NCI-H2107 (cell line): ENCODE data around the gene RTN4RL2.

Experiments
- DNase-seq: peaks from one replicate; lab custom pipeline; 2025; lab: John Stamatoyannopoulos, UW

RTN4RL2 gene

DNA sequence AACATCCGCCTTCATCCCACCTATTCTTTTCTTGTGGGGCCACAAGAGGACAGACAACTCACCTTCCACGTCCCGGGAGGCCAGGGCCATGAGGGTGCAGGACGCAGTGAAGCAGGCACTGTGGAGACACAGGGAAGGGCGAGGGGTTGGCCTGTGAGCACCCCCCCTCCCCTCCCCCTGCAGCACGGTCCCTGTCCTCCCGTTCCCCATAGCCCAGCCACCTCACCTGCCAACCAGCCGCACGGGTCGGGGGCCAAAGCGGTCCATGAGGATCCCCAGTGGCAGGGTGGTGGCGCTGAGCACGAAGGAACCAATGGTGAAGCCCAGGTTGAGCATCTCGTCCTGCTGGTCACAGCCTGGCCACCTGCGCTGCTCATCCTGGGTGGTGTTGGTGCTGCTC is 40.6 kb downstream of the RTN4RL2 start:
- no peak for DNase-seq

DNA sequence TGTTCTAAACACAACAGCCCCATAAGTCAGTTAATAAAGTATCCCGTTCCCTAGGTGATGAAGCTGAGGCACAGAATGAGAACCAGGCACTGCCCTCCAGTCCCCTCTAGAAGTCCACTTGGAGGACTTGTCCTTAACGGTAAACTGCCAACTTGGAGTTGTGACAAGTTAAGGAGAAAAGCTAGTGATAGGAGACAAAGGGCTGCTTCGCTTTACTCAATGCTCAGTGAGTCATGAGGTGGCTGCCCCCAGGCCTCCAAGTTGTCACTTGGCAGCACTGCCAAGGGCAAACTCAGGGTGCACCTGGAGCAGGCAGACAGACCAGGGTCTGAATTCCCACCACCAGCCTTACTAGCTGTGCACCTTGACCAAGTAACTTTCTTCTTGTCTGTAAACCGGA is 41.6 kb downstream of the RTN4RL2 start:
- DNase-seq = no peak

DNA sequence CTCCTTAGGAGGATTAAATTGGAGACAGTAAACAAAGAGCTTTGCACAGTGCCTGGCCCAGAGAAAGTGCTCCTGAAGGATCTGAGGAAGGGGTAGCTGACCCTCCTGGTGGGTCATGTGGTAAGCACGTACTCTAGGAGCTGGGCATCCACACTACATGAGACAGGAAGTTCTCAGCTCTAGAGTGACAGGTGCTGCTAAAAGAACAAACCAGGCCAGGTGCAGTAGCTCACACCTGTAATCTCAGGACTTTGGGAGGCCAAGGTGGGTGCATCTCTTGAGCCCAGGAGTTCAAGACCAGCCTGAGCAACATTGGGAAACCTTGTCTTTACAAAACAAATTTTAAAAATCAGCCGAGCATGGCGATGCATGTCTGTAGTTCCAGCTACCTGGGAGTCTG is 42.0 kb downstream of the RTN4RL2 start:
- DNase-seq = no peak

DNA sequence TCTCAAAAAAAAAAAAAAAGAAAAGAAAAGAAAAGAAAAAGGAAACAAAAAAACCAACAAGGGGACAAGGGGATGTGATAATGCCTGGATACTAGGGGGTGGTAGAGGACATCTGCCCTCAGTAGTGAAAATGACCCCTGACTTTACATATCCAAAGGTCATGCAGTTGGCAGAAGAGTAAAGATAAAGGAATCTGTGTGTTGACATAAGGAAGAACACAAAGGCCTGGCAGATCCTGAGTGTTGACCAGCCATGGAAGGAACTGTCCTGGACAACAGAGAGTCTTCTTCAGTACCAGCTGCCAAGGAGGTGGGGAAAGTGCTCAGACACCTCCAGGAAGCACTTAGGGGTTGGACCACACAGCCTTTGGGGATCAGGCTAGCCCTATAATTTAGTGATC is 42.5 kb downstream of the RTN4RL2 start:
- DNase-seq = no peak

DNA sequence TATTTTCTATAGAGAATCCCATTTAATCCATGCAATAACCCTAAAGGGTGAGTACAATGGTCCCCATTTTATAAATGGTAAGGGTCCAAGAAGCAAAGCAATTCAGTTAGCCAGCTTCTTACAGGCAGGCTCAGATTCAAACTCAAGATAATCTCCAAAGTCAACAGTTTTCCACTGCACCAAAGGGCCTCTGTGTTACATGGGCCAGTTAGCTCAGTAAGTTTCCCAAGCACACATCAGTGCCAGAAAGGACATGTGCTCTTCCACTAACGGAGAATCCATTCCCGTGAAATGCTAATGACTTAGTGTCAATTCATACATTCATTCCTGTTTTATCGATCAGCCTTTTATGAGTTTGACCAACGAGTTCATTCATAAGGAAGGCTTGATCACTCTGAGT is 44.2 kb downstream of the RTN4RL2 start:
- DNase-seq = no peak

DNA sequence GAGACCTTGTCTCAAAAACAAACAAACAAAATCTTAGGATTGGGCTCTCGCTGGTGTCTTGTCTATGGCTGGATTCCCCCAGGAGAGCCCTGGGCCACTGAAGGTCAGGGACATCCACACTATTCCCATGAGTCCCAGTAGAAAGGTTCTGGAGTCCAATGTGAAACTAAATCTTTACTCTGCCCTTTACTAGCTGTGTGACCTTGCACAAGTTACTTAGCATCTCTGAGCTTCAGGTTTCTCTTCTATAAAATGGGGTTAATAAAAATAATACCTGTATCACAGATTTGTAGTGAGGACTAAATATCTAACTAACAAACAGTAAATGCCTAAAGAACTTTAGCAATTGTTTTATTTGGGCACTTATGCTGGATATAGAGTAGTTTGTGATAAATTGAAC is 46.2 kb downstream of the RTN4RL2 start:
- no peak for DNase-seq

DNA sequence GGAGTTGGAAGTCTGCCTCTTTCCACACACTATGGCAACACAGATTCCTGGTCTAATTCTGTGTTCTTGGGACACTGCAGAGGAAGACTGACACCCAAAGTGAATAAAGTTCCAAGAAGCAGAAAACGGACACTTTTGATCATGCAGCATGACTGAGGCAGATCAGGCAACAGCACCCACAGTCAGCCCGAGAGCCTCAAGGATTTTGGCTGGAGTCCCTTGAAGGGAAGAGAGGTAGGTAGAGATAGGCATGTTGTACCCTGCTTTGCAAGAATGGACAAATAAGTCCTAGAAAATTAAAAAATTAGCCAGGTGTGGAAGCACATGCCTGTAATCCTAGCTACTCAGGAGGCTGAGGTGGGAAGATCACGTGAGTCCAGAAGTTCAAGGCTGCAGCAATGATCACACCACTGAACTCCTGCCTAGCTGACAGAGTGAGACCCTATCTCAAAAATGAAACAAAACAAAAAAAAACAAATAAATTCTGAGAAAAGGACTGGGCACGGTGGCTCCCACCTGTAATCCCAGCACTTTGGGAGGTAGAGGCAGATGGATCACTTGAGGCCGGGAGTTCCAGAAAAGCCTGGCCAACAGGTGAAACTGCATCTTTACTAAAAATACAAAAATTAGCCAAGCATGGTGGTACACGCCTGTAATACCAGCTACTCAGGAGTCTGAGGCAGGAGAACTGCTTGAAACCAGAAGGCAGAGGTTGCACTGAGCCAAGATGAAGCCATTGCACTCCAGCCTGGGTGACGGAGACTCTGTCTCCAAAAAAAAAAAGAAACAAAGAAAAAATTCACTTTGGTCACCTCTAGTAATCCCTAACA is 48.2 kb downstream of the RTN4RL2 start:
- DNase-seq = no peak

DNA sequence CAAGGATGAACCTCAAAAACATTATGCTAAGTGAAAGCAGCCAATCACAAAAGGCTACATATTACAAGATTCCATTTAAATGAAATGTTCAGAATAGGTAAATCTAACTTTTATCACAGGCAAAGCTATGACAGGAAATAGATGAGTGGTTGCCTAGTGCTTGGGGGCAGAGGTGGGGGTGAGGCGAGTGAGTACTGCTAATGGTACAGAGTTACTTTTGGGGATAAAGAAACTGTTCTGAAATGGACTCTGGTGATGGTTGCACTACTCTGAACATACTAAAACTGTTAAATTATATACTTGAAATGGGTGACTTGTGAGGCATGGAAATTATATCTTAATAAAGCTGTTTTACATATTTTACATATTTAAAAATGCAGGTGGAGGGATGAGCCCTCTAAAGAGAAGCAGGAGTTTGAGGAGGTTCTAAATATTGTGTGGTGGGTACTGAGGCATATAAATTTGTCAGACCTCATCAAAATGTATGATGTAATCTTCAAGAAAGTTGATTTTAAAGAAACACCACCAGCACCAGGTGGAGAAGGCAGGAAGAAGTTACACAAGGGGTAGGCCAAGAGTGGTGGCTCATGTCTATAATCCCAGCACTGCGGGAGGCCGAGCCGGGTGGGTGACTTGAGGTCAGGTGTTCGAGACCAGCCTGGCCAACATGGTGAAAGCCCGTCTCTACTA is 51.6 kb downstream of the RTN4RL2 start:
- DNase-seq = no peak

DNA sequence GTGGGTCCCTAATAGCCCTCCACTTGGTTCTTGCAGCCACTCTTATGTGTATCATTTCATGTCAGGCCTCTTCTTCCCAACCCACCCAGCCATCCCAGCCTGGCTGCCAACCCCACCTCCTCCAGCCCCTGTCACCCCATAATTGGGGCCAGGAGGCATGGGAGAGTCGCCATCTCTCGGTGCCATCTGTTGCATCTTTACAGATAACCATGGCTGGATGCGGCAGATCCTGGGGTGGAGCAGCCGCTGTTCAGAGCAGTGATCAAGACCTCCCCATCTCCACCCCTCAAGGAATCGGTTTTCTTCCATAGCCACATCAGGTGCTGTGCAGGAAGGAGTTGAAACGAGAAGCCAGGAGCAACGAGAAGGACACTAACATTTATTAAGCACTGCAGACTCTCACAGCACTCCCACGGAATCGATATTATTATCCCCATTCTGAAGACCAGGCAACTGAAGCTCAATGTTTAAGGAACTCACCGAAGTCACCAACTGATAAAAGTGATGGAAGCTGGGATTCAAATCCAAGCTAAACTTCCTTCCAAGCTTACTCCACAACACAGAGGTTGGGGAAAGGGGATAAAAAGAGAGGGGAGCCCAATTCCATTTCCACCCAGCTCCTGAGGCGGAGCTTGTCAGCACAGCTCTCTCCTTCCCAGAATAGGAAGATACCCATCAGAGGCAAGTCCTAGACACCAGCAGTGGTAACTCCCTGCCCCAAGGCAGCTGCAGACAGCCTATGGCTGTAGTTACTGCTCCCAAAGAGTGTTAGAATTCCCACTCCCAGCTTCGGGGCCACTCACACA is 52.5 kb downstream of the RTN4RL2 start:
- DNase-seq = no peak

DNA sequence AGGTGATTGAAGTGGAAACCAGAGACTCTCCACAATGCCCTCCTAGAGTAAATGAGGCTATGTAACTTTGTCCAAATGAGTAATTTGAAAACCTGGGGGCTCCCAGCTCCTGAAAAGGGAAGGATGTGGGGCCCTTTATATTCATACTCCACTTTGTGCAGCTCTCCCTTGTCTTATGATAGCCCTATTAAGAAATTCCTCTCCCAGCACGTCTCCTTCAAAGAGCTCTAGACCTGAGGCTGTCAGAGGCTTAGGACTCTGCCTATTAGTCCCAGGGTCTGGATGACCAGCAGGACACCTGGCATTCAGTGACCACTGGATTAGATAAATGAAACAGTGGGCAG is 53.1 kb downstream of the RTN4RL2 start:
- no peak for DNase-seq

DNA sequence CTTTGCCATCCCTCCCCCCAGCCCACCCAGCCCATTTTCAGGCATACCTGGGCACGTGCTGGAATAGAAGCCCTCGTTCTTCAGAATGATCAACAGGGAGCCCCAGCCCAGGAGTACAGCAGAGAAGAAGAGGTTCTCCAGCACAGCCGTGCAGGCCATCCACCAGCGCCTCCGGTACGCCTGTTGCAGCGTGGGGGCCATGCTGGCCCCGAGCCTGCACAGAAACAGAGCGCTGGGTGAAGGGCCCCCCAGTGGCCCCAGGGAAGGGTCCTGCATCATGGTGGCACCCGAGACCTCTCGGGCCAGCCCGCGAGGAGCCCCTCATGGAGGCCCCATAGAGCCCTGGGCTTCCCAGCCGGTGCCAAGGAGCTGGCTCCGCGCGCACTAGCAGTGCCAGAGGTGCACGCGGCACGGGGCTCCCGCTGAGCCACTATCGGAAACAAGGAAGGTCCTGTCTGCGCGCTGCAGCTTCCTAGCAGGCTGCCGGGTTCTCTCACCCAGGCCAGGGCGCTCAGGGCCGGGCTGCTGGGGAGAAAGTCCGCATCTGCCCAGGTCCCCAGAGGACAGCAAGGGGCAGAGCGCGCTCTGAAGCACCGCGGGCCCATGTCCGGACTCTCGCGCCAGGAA is 53.7 kb downstream of the RTN4RL2 start:
- DNase-seq = no peak

DNA sequence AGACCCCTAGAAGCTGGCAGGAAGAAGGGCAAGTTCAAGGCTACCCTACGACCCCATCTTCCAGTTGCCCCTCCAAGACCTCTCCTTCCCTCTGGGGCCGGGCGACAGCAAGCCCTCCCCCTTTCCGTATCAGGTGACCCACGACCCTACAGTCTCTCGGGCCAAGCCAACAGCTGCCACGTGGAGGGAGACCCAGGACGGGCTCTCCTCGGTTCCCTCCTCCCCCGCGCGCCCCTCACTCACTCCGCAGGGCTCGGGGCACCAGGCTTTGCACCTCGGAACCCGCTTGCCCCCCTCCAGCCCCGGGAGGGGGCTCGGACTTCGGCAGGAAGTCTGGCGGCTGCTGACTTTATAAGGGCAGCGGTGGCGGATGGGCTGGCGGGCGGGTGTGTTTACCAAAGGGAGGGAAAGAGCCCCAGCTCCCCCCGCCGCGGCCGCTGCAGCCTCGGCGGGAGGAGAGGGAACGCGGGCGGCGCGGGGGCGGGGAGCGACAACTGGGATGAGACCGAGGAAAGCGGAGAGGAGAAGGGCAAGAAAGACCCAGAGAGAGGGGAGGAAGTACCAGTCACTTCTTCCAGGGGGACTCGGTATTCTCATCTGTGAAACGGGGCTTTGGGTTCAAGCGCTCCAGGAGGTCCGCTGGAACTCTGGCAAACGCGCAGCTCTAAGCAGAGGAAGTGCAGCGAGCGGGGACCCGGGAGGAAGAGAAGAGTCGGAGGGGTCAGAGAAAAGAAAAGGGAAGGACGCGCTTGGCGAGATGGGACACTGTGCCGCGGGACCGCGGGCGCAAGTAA is 54.4 kb downstream of the RTN4RL2 start:
- DNase-seq = peak; percentile 28

DNA sequence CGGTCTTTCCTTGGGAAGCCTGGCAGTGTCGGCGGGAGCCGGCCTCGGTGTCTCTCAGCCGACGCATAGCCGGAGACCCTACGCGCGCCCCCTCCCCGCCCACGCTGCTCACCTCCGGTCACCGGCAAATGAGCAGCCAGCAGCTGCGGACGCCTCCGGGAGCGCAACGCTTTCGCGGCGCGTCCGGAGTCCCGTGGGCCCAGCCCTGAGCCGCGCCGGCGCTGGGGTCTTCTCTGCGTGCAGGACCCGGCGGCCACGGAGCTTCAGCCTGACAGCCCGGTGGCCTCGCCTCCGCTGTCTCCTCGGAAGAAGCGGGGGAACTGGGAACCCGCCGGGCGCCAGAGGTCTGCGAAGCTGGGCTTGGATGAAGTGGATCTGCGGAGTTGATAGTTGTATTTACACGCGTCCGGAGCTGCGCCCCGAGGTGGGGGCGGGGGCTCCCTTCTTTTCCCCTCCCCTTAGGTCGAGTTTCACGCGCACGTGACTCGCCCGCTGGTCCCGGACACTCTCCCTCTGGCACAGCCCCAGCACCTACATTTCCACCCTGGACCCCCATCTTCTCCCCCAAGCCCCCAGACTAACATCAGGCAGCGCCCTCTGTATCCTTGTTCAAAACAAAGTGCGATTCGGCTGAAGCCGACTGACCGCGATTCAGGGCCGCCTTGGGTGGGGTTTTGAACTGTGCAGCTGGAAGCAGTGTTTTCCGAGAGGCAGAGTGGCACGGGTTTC is 55.2 kb downstream of the RTN4RL2 start, which contains the start of gene SLC43A1:
SLC43A1 (minus strand) TSS at position 371 of the 729 bp plus-strand sequence. CDS start 1,591 bp downstream, outside the sequence.
- no peak for DNase-seq

DNA sequence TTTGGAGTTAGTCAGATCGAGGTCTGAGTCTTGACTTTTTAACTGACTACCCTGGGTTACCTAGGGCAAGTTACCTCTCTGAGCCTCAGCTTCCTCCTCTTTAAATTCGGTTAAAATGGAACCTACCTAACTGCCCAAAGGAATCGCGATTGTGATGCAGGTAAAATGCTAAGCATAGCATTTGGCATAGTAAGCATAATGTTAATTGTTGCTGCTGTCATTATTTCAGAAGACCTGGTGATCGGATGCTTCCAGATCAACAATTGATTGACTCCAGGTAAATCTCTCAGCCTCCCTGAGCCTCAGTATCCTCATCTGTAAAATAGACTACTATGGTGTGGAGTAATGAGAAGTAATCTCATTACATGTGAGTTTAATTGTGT is 55.7 kb downstream of the RTN4RL2 start:
- DNase-seq = no peak

DNA sequence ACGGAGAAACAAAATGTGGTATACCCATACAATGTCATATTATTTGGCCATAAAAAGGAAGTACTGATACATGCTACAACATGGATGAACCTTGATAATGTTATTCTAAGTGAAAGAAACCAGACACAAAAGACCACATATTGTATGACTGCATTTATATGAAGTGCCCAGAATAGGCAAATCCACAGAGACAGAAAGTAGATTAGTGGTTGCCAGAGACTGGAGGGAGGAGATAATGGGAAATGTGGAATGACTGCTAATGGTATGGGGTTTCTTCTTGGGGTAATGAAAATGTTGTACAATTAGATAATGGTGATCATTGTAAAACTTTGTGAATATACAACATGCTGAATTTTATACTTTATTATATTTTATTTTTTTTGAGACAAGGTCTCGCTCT is 60.8 kb downstream of the RTN4RL2 start:
- no peak for DNase-seq

DNA sequence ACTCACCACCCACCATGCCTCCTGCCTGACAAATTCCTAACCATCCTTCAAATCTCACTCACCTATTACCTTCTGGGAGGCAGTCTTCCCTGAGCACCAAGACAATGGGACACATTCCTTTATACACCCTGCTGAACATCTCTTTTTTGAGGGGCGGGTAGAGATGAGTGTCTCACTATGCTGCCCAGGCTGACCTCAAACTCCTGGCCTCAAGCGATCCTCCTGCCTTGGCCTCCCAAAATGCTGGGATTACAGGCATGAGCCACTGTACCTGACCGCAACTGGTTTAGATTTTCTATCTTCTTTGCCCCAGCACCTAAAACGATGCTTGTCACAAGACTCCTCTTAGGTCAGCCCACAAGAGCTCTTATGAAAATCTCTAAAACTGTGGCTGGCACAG is 63.1 kb downstream of the RTN4RL2 start:
- no peak for DNase-seq
